ENCODE data around the gene RBM10. TPM values are rescaled to one million over a fixed set of nuclear protein-coding genes. Genes with fewer than 3 reads are reported as not detected.

RBM10 gene
- polyA plus RNA-seq, 3 donors = 54.5 to 67.8 (median 65.8) TPM

- DNase-seq = peak; percentile 11
Observed at GRCh38 chrX:47217121-47217851, 72.3 kb downstream of the RBM10 start.

- peak; percentile 99 for DNase-seq
Observed at GRCh38 chrX:47217852-47218279, 72.8 kb downstream of the RBM10 start.

- DNase-seq = peak; percentile 87
Observed at GRCh38 chrX:47218280-47218919, 73.4 kb downstream of the RBM10 start, which contains the start of gene CDK16. Gene CDK16 (plus strand): TSS chrX:47218681. CDS start chrX:47223558, 4,877 bp downstream.

GRCh38 chrX:47218920-47219815 lies 74.1 kb downstream of the RBM10 start:
- DNase-seq = peak; percentile 15

- no peak for DNase-seq
Observed at GRCh38 chrX:47221756-47222155, 76.7 kb downstream of the RBM10 start.

- DNase-seq = no peak
Observed at GRCh38 chrX:47222751-47223350, 77.8 kb downstream of the RBM10 start.

GRCh38 chrX:47223476-47224250 lies 78.6 kb downstream of the RBM10 start:
- no peak for DNase-seq

- DNase-seq = no peak
Observed at GRCh38 chrX:47224266-47224895, 79.4 kb downstream of the RBM10 start.

- DNase-seq = no peak
Observed at GRCh38 chrX:47224896-47225290, 79.9 kb downstream of the RBM10 start.

GRCh38 chrX:47226071-47226470 lies 81.0 kb downstream of the RBM10 start:
- DNase-seq = no peak

GRCh38 chrX:47226531-47227333 lies 81.7 kb downstream of the RBM10 start:
- DNase-seq = no peak

GRCh38 chrX:47227334-47227583 lies 82.2 kb downstream of the RBM10 start:
- DNase-seq = no peak

GRCh38 chrX:47228550-47229270 lies 83.7 kb downstream of the RBM10 start:
- no peak for DNase-seq

GRCh38 chrX:47229427-47229826 lies 84.4 kb downstream of the RBM10 start:
- no peak for DNase-seq

- DNase-seq = no peak
Observed at GRCh38 chrX:47230136-47230868, 85.3 kb downstream of the RBM10 start.

- DNase-seq = no peak
Observed at GRCh38 chrX:47231167-47231566, 86.1 kb downstream of the RBM10 start.

GRCh38 chrX:47232197-47232802 lies 87.3 kb downstream of the RBM10 start:
- DNase-seq = no peak

GRCh38 chrX:47232803-47233332 lies 87.8 kb downstream of the RBM10 start, which contains the start of gene USP11:
Gene USP11 (plus strand): TSS chrX:47233009. CDS start chrX:47233044, 35 bp downstream.
- peak; percentile 72 for DNase-seq
